ENCODE data around the gene DPEP2.
"Not testable (repeated sequence)": the region's sequence is repeated elsewhere in the genome, so short reads cannot be mapped to it uniquely, and the experiment has no call there.

DPEP2 gene

DNA sequence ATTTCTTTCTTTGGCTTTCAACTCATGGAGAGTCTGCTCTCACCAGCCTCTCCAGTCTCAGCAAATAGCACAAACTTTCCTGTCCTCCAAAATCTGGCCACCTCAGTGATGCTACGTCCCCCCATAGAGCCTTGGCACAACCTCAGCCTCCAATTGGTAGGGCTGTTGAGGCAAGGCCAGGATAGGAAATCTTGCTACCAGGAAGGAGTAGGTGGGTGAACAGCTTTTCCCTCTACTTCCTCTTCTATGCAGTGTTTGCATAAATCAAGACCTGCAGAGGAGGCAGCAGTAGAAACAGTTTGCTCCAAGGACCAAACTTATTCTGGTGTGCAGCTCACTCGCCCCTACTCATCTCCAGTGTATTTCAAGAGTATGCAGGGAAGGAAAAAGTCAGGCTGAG lies 701 bp upstream of the DPEP2 start:
- H3K9ac ChIP-seq (ENCODE audit: low read depth, low read length, poor library complexity, severe bottlenecking), result peak overlapping the region; percentile 69
- no peaks in the 10 kb centered on the region for H4K20me1 ChIP-seq (ENCODE audit: insufficient read depth, low read length, poor library complexity, severe bottlenecking)
- peaks cover 11% of the 10 kb centered on the region; the same call in 1 of the 2 replicates for H3F3A ChIP-seq (ENCODE audit: low read depth)
- H3K36me3 ChIP-seq (ENCODE audit: insufficient read depth, low read length), result no peaks in the 10 kb centered on the region
- peaks cover 18% of the 10 kb centered on the region for H3K4me1 ChIP-seq (ENCODE audit: insufficient read depth, low read length, poor library complexity, severe bottlenecking)
- no peaks in the 10 kb centered on the region for H3K9me2 ChIP-seq (replicated peaks; ENCODE audit: low read depth, low read length)
- peak overlapping the region; percentile 70 for H3K4me3 ChIP-seq (ENCODE audit: low read length, poor library complexity, severe bottlenecking)
- no peaks in the 10 kb centered on the region for H3K27me3 ChIP-seq (ENCODE audit: insufficient read depth, low read length, poor library complexity, severe bottlenecking)
- H3K9me3 ChIP-seq (ENCODE audit: insufficient read depth, low read depth, low read length), result no peaks in the 10 kb centered on the region
- peak overlapping the region; percentile 72 for H3K4me2 ChIP-seq (ENCODE audit: low read depth, low read length, poor library complexity, severe bottlenecking)
- TF ChIP-seq EZH2phosphoT487 (IDR thresholded peaks at IDR 0.05; ENCODE audit: borderline replicate concordance) (no peak), CTCF (conservative IDR thresholded peaks at IDR 0.05; ENCODE audit: low read length) (no peak)
- H2AFZ ChIP-seq (ENCODE audit: low read length), result no peak overlapping the region
- H3K79me2 ChIP-seq (ENCODE audit: insufficient read depth, low read length), result no peaks in the 10 kb centered on the region

DNA sequence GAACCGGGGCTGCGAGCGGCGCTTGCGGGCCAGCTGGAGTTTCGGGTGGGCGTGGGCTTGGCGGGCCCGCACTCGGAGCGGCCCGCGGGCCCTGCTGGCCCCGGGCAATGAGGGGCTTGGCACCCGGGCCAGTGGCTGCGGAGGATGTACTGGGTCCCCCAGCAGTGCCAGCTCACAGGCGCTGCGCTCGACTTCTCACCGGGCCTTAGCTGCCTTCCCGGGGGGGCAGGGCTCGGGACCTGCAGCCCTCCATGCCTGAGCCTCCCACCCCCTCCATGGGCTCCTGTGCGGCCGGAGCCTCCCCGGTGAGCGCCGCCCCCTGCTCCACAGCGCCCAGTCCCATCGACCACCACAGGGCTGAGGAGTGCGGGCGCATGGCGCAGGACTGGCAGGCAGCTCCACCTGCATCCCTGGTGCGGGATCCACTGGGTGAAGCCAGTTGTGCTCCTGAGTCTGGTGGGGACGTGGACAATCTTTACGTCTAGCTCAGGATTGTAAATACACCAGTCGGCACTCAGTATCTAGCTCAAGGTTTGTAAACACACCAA lies 979 bp downstream of the DPEP2 start:
- H3K27me3 ChIP-seq (ENCODE audit: insufficient read depth, low read length, poor library complexity, severe bottlenecking); H3K9me3 ChIP-seq (ENCODE audit: insufficient read depth, low read depth, low read length); H3K79me2 ChIP-seq (ENCODE audit: insufficient read depth, low read length); H2AFZ ChIP-seq (ENCODE audit: low read length); H3K36me3 ChIP-seq (ENCODE audit: insufficient read depth, low read length); H4K20me1 ChIP-seq (ENCODE audit: insufficient read depth, low read length, poor library complexity, severe bottlenecking); H3K9me2 ChIP-seq (replicated peaks; ENCODE audit: low read depth, low read length): not testable (repeated sequence)
- peaks cover 11% of the 10 kb centered on the region; the same call in 1 of the 2 replicates for H3F3A ChIP-seq (ENCODE audit: low read depth)
- H3K4me1 ChIP-seq (ENCODE audit: insufficient read depth, low read length, poor library complexity, severe bottlenecking), result peaks cover 25% of the 10 kb centered on the region
- peak overlapping the region; percentile 70 for H3K4me3 ChIP-seq (ENCODE audit: low read length, poor library complexity, severe bottlenecking)
- H3K4me2 ChIP-seq (ENCODE audit: low read depth, low read length, poor library complexity, severe bottlenecking), result peak overlapping the region; percentile 72
- H3K9ac ChIP-seq (ENCODE audit: low read depth, low read length, poor library complexity, severe bottlenecking), result peak overlapping the region; percentile 42

GRCh38 chr16:67996666-67997065 lies 2.6 kb downstream of the DPEP2 start:
- Histone ChIP-seq H3K9me3 (ENCODE audit: insufficient read depth, low read depth, low read length) (no peaks in the 10 kb centered on the region), H3K4me3 (ENCODE audit: low read length, poor library complexity, severe bottlenecking) (no peak overlapping the region), H3F3A (ENCODE audit: low read depth) (peaks cover 11% of the 10 kb centered on the region; the same call in 1 of the 2 replicates), H3K79me2 (ENCODE audit: insufficient read depth, low read length) (no peaks in the 10 kb centered on the region), H3K9ac (ENCODE audit: low read depth, low read length, poor library complexity, severe bottlenecking) (no peak overlapping the region), H3K27me3 (ENCODE audit: insufficient read depth, low read length, poor library complexity, severe bottlenecking) (no peaks in the 10 kb centered on the region), H2AFZ (ENCODE audit: low read length) (no peak overlapping the region), H3K4me2 (ENCODE audit: low read depth, low read length, poor library complexity, severe bottlenecking) (no peak overlapping the region), H3K36me3 (ENCODE audit: insufficient read depth, low read length) (no peaks in the 10 kb centered on the region), H4K20me1 (ENCODE audit: insufficient read depth, low read length, poor library complexity, severe bottlenecking) (no peaks in the 10 kb centered on the region), H3K4me1 (ENCODE audit: insufficient read depth, low read length, poor library complexity, severe bottlenecking) (peaks cover 25% of the 10 kb centered on the region), H3K9me2 (replicated peaks; ENCODE audit: low read depth, low read length) (no peaks in the 10 kb centered on the region)
- no peak for TF ChIP-seq EZH2phosphoT487 (IDR thresholded peaks at IDR 0.05; ENCODE audit: borderline replicate concordance)
- TF ChIP-seq CTCF (conservative IDR thresholded peaks at IDR 0.05; ENCODE audit: low read length), result no peak

DNA sequence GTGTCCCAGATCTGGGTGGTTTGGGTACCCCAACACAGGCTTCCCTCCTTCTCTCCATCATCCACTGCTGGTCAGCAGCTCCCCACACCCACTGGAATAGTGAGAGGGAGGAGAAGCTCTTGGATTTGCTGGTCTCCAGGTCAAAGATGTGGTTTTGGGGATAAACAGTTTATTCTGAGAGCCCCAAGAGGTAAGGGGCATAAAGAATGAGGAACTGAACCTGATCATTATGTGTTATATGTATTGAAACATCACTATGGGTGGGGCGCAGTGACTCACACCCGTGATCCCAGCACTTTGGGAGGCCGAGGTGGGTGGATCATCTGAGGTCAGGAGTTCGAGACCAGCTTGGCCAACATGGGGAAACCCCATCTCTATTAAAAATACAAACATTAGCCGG lies 3.9 kb downstream of the DPEP2 start:
- no peaks in the 10 kb centered on the region for H3K36me3 ChIP-seq (ENCODE audit: insufficient read depth, low read length)
- H3K4me3 ChIP-seq (ENCODE audit: low read length, poor library complexity, severe bottlenecking), result no peak overlapping the region
- no peak for TF ChIP-seq EZH2phosphoT487 (IDR thresholded peaks at IDR 0.05; ENCODE audit: borderline replicate concordance)
- no peak for TF ChIP-seq CTCF (conservative IDR thresholded peaks at IDR 0.05; ENCODE audit: low read length)
- H4K20me1 ChIP-seq (ENCODE audit: insufficient read depth, low read length, poor library complexity, severe bottlenecking), result no peaks in the 10 kb centered on the region
- no peak overlapping the region for H2AFZ ChIP-seq (ENCODE audit: low read length)
- peaks cover 22% of the 10 kb centered on the region for H3K4me1 ChIP-seq (ENCODE audit: insufficient read depth, low read length, poor library complexity, severe bottlenecking)
- no peaks in the 10 kb centered on the region for H3K27me3 ChIP-seq (ENCODE audit: insufficient read depth, low read length, poor library complexity, severe bottlenecking)
- no peak overlapping the region for H3K4me2 ChIP-seq (ENCODE audit: low read depth, low read length, poor library complexity, severe bottlenecking)
- no peaks in the 10 kb centered on the region for H3K79me2 ChIP-seq (ENCODE audit: insufficient read depth, low read length)
- no peak overlapping the region for H3K9ac ChIP-seq (ENCODE audit: low read depth, low read length, poor library complexity, severe bottlenecking)
- H3K9me2 ChIP-seq (replicated peaks; ENCODE audit: low read depth, low read length), result no peaks in the 10 kb centered on the region
- H3F3A ChIP-seq (ENCODE audit: low read depth), result peaks cover 11% of the 10 kb centered on the region; the same call in 1 of the 2 replicates
- H3K9me3 ChIP-seq (ENCODE audit: insufficient read depth, low read depth, low read length), result no peaks in the 10 kb centered on the region

- H3F3A ChIP-seq (ENCODE audit: low read depth); H3K79me2 ChIP-seq (ENCODE audit: insufficient read depth, low read length); H3K4me1 ChIP-seq (ENCODE audit: insufficient read depth, low read length, poor library complexity, severe bottlenecking); H3K4me3 ChIP-seq (ENCODE audit: low read length, poor library complexity, severe bottlenecking); H3K27me3 ChIP-seq (ENCODE audit: insufficient read depth, low read length, poor library complexity, severe bottlenecking); H3K9me3 ChIP-seq (ENCODE audit: insufficient read depth, low read depth, low read length); H4K20me1 ChIP-seq (ENCODE audit: insufficient read depth, low read length, poor library complexity, severe bottlenecking); H3K9me2 ChIP-seq (replicated peaks; ENCODE audit: low read depth, low read length); H3K36me3 ChIP-seq (ENCODE audit: insufficient read depth, low read length); H2AFZ ChIP-seq (ENCODE audit: low read length): not testable (repeated sequence)
- Histone ChIP-seq H3K9ac (ENCODE audit: low read depth, low read length, poor library complexity, severe bottlenecking) (peak overlapping the region; percentile 61), H3K4me2 (ENCODE audit: low read depth, low read length, poor library complexity, severe bottlenecking) (peak overlapping the region; percentile 51)
Measured at GRCh38 chr16:67994040-67994408, 5.3 kb downstream of the DPEP2 start.

All from Loucy (cell line).